Measurements from ENCODE around the gene GPR176.

Gene GPR176

GRCh38 chr15:39781147-39781966 is 138.7 kb downstream of the GPR176 start:
- DNase-seq = no peak

- no peak for DNase-seq
Measured at GRCh38 chr15:39778021-39778420, 142.0 kb downstream of the GPR176 start.

GRCh38 chr15:39777496-39777895 is 142.6 kb downstream of the GPR176 start:
- DNase-seq = no peak

GRCh38 chr15:39776068-39776467 is 144.0 kb downstream of the GPR176 start:
- no peak for DNase-seq

- DNase-seq = no peak
Measured at GRCh38 chr15:39774688-39775267, 145.3 kb downstream of the GPR176 start.

- DNase-seq = no peak
Measured at GRCh38 chr15:39770748-39771689, 149.0 kb downstream of the GPR176 start.

- no peak for DNase-seq
Measured at GRCh38 chr15:39767921-39768320, 152.1 kb downstream of the GPR176 start.

GRCh38 chr15:39761006-39761405 is 159.1 kb downstream of the GPR176 start:
- DNase-seq = no peak

GRCh38 chr15:39756806-39757522 is 163.1 kb downstream of the GPR176 start:
- DNase-seq = peak; percentile 22 to 72

GRCh38 chr15:39752991-39753390 is 167.1 kb downstream of the GPR176 start:
- DNase-seq = no peak

- DNase-seq = no peak
Measured at GRCh38 chr15:39752246-39752645, 167.8 kb downstream of the GPR176 start.
